K562 (cell line): Measurements from ENCODE around the gene ZNF672. TPM values are rescaled to one million over a fixed set of nuclear protein-coding genes. Genes with fewer than 3 reads are reported as not detected.

Source experiments
- ARNT ChIP-seq, 2 experiments: fragments of 450-650 bp; IDR thresholded peaks; 2 replicates each; pipeline ENCODE4 v1.6.1; 2016; ENCODE audit warnings: mild to moderate bottlenecking in 1 of 2
- BMI1 ChIP-seq: fragments of 150-350 bp; IDR thresholded peaks from 2 replicates; pipeline ENCODE4 v1.6.1; 2014; ENCODE audit warnings: low read length
- HDAC6 ChIP-seq: IDR thresholded peaks from 2 replicates; pipeline ENCODE4 v1.6.1; 2012; ENCODE audit warnings: low read depth, mild to moderate bottlenecking, control low read depth, inconsistent platforms, low read length, moderate library complexity
- HLTF ChIP-seq: fragments of 450-650 bp; IDR thresholded peaks from 2 replicates; pipeline ENCODE4 v1.6.1; 2016
- HNRNPK ChIP-seq: fragments of 200-400 bp; formaldehyde crosslinking; IDR thresholded peaks from one replicate; pipeline ENCODE4 v1.6.1; 2018; ENCODE audit warnings: mild to moderate bottlenecking, low read depth, low read length; ENCODE audit not compliant: poor library complexity, severe bottlenecking
- MAFF ChIP-seq: IDR thresholded peaks from 2 replicates; pipeline ENCODE4 v1.6.1; 2012; ENCODE audit warnings: low read length, improper control_type of control experiment
- MCM2 ChIP-seq: fragments of 450-650 bp; IDR thresholded peaks from 2 replicates; pipeline ENCODE4 v1.6.1; 2017; ENCODE audit warnings: low read depth, mild to moderate bottlenecking
- MEF2A ChIP-seq: IDR thresholded peaks from 2 replicates; pipeline ENCODE4 v1.6.1; 2011; ENCODE audit warnings: low read depth, mild to moderate bottlenecking, low read length, moderate library complexity; ENCODE audit not compliant: control insufficient read depth
- POLR2A ChIP-seq: fragments of 450-650 bp; conservative IDR thresholded peaks from 2 replicates; pipeline ENCODE4 v1.6.1; 2016
- RFX1 ChIP-seq: fragments of 450-650 bp; IDR thresholded peaks from 2 replicates; pipeline ENCODE4 v1.6.1; 2016; ENCODE audit warnings: mild to moderate bottlenecking, moderate library complexity
- SMAD1 ChIP-seq: fragments of 150-350 bp; IDR thresholded peaks from 2 replicates; pipeline ENCODE4 v1.6.1; 2014; ENCODE audit warnings: low read length, low read depth; ENCODE audit not compliant: partially characterized antibody
- SMAD4 ChIP-seq: fragments of 250-450 bp; sonication (Bioruptor Pico); conservative IDR thresholded peaks from 2 replicates; pipeline ENCODE4 v1.8.0; 2021; ENCODE audit warnings: inconsistent platforms, mild to moderate bottlenecking, moderate library complexity
- SNIP1 ChIP-seq: fragments of 450-650 bp; IDR thresholded peaks from 2 replicates; pipeline ENCODE4 v1.7.1; 2017; ENCODE audit warnings: low read depth, mild to moderate bottlenecking
- SPI1 ChIP-seq: IDR thresholded peaks from 2 replicates; pipeline ENCODE4 v1.6.1; 2011; ENCODE audit warnings: low read depth, low read length, control low read depth, borderline replicate concordance
- SRSF9 ChIP-seq: fragments of 200-400 bp; formaldehyde crosslinking; IDR thresholded peaks from 2 replicates; pipeline ENCODE4 v1.6.1; 2017; ENCODE audit warnings: low read depth, low read length, borderline replicate concordance
- ZKSCAN3 ChIP-seq: fragments of 250-450 bp; sonication (Bioruptor Pico); IDR thresholded peaks from 2 replicates; pipeline ENCODE4 v1.4.0; 2020
- ZNF197 ChIP-seq: fragments of 200-800 bp; sonication (Bioruptor generic); IDR thresholded peaks from 2 replicates; pipeline ENCODE4 v1.6.1; 2016; ENCODE audit warnings: low read depth, missing genetic modification characterization, missing compliant biosample characterization
- ZNF253 ChIP-seq: fragments of 250-450 bp; sonication (Bioruptor Pico); conservative IDR thresholded peaks from 2 replicates; pipeline ENCODE4 v1.6.1; 2021; ENCODE audit warnings: mild to moderate bottlenecking
- ZNF589 ChIP-seq: fragments of 200-800 bp; sonication (Bioruptor generic); IDR thresholded peaks from 2 replicates; pipeline ENCODE4 v1.6.1; 2016; ENCODE audit warnings: low read depth, missing genetic modification characterization, missing compliant biosample characterization
- polyA plus RNA-seq, 8 experiments: library from polyadenylated mRNA; depleted of rRNA in 4 of 8; stranded (reverse) in 5 of 8; unstranded in 3 of 8; fragments of >200 nt; fragmentation: Nextera tagmentation in 2 of 8; fragmentation: Illumina TruSeq in 1 of 8; extraction: Ambion mirVana in 2 of 8; extraction: Trizol in 1 of 8; gene quantifications; 2 replicates each; pipeline versions ENCODE4 v1.2.1 to v1.2.3, GENCODE V29; 2011 to 2014; ENCODE audit warnings: inconsistent platforms in 1 of 8, missing spikeins in 1 of 8
- total RNA-seq, 7 experiments: library from RNA; depleted of rRNA in 6 of 7; stranded (reverse); fragments of >200 nt in 6 of 7; fragmentation: Illumina TruSeq in 2 of 7; extraction: Trizol in 2 of 7; gene quantifications; 2 replicates each; pipeline versions ENCODE4 v1.2.1 to v1.2.3, GENCODE V29; 2011 to 2021; ENCODE audit warnings: low replicate concordance in 1 of 7
- TF ChIP-seq, protein P1 (sequence below): fragments of 250-450 bp; sonication (Bioruptor Pico); IDR thresholded peaks from 2 replicates; pipeline ENCODE4 v1.5.0; 2020; ENCODE audit warnings: mild to moderate bottlenecking
- TF ChIP-seq, protein P2 (sequence below): fragments of 450-650 bp; formaldehyde crosslinking; IDR thresholded peaks from 2 replicates; pipeline ENCODE4 v1.4.0; 2020; ENCODE audit warnings: mild to moderate bottlenecking, mixed read lengths
- TF ChIP-seq, protein P3 (sequence below): fragments of 250-450 bp; sonication (Bioruptor Pico); IDR thresholded peaks from 2 replicates; pipeline ENCODE4 v1.5.0; 2021; ENCODE audit warnings: mild to moderate bottlenecking, borderline replicate concordance
- TF ChIP-seq, protein P4 (sequence below): fragments of 450-650 bp; IDR thresholded peaks from 2 replicates; pipeline ENCODE4 v1.6.1; 2017; ENCODE audit warnings: mild to moderate bottlenecking, moderate library complexity

Gene ZNF672
- total and polyA plus RNA-seq, 9 of the 15 experiments (the other 6 are each of a cell fraction or from before 2014, with no cell fraction given) = 1.9 to 57.9 (median 24.1) TPM

DNA sequence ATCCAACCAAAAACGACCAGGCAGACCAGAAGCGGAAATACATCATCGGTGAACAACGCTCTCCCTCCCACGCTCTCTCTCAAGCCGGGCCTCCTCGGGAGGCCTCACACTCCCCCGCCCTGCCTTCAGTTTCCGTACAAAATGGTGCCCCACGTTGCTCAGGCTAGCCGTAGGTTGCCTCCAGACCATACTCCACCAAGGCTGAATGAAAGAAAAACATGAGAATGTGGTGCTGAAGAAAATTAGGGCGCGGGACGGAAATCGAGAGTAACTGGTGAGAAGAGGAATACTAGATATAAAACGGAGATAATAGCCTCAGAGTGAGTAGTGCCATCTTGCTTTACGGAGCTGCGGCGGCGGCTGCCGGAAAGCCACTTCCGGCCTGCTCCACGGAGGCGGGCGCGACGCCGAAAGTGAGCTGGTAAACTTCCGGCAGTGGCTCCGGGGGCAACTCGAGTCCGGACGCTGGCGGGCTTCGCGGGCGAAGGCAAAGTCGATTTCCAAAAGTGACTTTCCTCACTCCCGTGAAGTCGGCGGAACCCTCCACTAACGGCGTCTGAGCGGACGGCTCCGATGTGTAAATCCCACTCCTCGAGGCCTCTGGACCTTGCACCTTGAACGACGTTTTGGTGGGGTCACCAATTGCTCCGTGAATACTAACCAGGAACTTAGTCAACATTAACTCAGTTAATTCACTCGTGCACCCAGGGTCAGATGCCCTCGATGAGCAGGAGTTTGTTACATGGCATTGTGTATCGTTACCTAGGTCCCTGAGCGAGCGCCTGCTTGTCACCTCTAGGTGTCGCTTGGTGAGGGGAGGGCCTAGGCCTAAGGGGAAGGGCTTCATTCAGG is 11.9 kb upstream of the ZNF672 start, which contains the start of gene SH3BP5L (continued):
- TF ChIP-seq ARNT (IDR thresholded peaks at IDR 0.05) = peak in 1 of 2 experiments; percentile 52; a peak in 2 of 4 replicates
- peak; percentile 39 for TF ChIP-seq MAFF
- TF ChIP-seq HDAC6 = no peak
- TF ChIP-seq HNRNPK = no peak
- TF ChIP-seq, protein P1, sequence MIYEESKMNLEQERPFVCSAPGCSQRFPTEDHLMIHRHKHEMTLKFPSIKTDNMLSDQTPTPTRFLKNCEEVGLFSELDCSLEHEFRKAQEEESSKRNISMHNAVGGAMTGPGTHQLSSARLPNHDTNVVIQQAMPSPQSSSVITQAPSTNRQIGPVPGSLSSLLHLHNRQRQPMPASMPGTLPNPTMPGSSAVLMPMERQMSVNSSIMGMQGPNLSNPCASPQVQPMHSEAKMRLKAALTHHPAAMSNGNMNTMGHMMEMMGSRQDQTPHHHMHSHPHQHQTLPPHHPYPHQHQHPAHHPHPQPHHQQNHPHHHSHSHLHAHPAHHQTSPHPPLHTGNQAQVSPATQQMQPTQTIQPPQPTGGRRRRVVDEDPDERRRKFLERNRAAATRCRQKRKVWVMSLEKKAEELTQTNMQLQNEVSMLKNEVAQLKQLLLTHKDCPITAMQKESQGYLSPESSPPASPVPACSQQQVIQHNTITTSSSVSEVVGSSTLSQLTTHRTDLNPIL (CRISPR knock-in tag) = no peak
- TF ChIP-seq BMI1 = no peak
- TF ChIP-seq SRSF9 = no peak
- TF ChIP-seq ZNF197 = peak; percentile 97
- TF ChIP-seq RFX1 = peak; percentile 72
- 0 out of 2 replicates have a peak, but pooled peaks have one; percentile 14 for TF ChIP-seq SPI1
- peak; percentile 93 for TF ChIP-seq POLR2A
- TF ChIP-seq MCM2 = no peak
- no peak for TF ChIP-seq ZKSCAN3 (CRISPR knock-in tag)
- TF ChIP-seq MEF2A = no peak
- TF ChIP-seq, protein P2, sequence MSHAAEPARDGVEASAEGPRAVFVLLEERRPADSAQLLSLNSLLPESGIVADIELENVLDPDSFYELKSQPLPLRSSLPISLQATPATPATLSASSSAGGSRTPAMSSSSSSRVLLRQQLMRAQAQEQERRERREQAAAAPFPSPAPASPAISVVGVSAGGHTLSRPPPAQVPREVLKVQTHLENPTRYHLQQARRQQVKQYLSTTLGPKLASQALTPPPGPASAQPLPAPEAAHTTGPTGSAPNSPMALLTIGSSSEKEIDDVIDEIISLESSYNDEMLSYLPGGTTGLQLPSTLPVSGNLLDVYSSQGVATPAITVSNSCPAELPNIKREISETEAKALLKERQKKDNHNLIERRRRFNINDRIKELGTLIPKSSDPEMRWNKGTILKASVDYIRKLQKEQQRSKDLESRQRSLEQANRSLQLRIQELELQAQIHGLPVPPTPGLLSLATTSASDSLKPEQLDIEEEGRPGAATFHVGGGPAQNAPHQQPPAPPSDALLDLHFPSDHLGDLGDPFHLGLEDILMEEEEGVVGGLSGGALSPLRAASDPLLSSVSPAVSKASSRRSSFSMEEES (CRISPR knock-in tag) = no peak
- TF ChIP-seq, protein P3, sequence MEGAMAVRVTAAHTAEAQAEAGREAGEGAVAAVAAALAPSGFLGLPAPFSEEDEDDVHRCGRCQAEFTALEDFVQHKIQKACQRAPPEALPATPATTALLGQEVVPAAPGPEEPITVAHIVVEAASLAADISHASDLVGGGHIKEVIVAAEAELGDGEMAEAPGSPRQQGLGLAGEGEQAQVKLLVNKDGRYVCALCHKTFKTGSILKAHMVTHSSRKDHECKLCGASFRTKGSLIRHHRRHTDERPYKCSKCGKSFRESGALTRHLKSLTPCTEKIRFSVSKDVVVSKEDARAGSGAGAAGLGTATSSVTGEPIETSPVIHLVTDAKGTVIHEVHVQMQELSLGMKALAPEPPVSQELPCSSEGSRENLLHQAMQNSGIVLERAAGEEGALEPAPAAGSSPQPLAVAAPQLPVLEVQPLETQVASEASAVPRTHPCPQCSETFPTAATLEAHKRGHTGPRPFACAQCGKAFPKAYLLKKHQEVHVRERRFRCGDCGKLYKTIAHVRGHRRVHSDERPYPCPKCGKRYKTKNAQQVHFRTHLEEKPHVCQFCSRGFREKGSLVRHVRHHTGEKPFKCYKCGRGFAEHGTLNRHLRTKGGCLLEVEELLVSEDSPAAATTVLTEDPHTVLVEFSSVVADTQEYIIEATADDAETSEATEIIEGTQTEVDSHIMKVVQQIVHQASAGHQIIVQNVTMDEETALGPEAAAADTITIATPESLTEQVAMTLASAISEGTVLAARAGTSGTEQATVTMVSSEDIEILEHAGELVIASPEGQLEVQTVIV = peak; percentile 96
- 0 out of 2 replicates have a peak, but pooled peaks have one; percentile 37 for TF ChIP-seq HLTF
- peak; percentile 88; the same call in 1 of the 2 replicates for TF ChIP-seq ZNF589 (CRISPR knock-in tag)
- TF ChIP-seq, protein P4, sequence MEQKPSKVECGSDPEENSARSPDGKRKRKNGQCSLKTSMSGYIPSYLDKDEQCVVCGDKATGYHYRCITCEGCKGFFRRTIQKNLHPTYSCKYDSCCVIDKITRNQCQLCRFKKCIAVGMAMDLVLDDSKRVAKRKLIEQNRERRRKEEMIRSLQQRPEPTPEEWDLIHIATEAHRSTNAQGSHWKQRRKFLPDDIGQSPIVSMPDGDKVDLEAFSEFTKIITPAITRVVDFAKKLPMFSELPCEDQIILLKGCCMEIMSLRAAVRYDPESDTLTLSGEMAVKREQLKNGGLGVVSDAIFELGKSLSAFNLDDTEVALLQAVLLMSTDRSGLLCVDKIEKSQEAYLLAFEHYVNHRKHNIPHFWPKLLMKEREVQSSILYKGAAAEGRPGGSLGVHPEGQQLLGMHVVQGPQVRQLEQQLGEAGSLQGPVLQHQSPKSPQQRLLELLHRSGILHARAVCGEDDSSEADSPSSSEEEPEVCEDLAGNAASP = no peak
- TF ChIP-seq SNIP1 = no peak
- no peak for TF ChIP-seq ZNF253 (CRISPR knock-in tag)
- 0 out of 2 replicates have a peak, but pooled peaks have one; percentile 12 for TF ChIP-seq SMAD4
- peak; percentile 53 for TF ChIP-seq SMAD1
